ENCODE measurements around the gene BEGAIN.

Gene BEGAIN

DNA sequence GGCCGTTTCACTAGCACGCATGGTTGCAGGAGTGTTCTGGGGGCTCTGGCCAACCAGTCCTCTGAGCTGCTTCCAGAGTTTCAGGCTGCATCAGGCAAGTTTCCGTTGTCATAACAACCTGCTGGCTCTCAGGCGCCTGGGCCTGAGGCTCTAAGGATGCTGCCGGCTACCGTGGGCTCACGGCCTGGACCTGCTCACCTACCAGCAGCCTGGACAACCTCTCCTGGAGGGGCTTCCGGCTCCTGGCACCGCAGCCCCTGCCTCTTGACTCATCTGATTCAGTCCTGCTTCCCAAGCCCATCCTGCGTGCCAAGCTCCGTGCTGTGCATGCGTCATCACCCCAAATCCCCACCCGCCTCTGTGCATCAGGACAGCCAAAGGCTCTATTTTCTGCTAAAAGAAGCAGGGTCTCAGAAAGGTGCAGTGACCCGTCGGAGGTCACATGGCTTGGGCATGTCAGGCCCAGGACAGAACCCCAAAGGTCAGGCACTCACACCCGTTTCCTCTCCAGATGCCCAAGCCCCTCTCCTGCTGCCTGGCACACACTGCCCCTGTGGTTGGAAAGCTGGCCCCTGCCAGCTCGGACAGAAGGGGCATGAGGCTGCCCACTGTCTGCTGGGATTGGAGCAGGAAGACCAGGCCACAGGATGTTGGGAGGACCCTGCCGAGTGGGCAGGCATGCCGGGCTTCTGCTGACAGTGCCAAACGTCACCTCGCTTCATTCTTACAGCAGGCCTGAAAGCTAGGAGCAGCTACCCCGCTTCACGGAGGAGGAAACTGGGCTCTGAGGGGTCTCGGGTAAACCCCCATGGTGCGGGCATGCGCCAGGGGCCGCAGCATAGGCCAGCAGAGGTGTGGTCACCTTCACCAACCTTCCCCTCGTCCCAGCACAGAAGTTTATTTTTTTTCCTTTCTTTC is 5.7 kb downstream of the BEGAIN start:
- no peak for DNase-seq

DNA sequence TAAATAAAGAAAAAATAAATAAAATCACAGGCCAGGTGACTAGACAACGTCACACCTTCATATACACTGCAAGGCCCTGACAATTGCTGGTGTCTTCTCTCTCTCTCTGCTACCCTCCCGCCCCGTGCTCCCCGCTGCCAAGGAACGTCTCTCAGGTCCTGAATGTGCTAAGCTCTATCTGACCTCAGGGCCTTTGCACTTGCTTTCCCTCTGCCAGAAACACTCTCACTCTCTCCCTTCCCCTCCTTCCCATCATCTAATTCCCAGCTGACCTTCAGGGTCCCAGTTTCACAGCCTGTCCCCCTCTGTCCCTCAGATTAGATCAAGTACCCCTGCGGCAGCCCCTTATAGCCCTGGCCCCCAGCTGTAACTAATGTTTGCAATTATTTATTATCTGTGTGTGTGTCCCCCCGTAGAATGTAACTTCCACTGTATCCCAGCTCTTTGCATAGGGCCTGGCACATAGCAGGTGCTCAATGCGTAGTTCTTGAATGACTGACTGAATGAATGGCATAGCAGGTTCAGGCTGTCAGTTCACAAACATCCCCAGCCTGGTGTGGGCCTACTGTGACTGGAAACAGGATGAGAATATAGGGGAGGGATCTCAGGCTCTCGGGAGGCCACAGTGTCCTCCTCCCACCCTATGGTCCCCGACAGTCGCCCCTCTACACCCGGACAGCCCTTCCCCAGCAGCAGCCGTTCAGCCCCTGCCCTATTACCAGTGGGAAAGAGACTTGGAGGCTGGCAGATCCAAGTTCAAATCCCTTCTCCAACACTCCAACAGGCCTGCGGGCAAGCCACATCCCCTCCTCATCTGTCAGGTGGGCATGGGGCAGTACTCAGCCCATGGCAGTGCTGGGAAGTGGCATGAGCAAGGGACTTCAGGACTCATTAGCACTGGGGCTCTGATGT is 6.6 kb downstream of the BEGAIN start:
- no peak for DNase-seq

DNA sequence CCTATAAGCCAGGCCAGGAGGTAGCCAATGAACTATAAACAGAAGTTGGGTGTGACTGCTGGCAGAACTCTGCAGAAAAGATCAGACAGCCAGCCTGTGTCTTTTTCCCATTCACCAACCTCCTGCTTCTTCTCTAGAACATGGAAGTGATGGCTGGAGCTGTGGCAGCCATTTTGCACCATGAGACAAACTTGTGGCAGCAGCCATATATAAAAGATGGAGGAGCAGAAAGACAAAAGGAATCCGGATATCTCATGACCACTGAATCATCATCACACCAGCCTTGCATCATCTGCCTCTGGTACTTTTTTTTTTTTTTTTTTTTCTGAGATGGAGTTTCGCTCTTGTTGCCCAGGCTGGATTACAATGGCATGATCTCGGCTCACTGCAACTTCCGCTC is 8.7 kb downstream of the BEGAIN start:
- DNase-seq: no peak

DNA sequence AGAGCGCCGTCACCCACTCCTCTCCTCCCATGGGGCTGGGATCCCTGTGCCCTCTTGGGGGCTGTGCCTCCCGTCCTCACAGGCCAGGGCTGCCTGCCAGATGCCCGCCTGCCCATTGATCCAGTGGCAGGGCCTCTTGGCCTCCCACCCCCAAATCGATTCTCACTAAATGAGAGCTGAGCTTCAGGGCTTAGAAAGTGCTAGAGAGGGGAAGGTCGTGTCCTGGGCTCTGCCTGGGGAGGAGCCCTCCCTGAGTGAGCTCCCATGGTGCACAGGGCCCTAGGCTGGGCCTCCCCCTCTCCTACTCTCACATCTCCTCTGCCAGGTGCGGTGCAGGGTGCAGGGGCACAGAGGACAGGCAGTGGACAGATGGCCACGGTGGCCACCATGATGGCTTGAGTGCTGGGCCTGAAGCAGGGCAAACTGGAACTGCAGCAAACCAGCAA is 9.2 kb downstream of the BEGAIN start:
- DNase-seq: no peak

DNA sequence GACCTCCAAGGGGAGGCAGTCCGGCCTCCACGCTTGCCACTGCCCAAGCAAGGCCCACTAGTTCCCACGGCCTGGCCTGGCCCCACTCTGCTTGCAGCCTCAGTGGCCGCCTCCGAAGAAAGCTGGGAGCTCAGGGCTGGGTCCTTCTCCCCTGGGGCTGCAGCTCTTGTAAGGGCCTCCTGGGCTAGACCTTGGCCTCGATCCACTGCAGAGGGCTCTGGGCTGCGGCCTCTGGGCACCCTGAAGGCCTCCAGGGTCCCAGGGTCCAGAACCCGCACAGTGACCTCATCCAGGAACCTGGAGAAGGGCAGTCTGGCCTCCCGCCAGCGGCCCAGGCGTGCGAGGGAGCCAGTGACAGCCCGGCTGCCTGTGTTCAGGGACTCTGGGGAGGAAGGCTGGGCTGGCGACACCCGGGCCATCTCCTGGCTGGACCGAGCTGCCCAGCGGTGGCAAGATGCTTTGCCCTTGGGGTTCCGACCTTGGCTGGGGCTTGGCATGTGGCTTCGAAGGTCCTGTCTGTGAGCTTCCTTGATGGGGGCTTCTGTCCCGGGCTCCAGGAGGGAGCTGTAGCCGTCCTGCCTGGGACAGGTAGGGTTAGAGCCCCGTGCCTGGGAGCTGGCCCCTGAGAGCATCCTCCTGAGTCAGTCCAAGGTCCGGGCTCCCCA is 9.8 kb downstream of the BEGAIN start:
- DNase-seq: no peak

DNA sequence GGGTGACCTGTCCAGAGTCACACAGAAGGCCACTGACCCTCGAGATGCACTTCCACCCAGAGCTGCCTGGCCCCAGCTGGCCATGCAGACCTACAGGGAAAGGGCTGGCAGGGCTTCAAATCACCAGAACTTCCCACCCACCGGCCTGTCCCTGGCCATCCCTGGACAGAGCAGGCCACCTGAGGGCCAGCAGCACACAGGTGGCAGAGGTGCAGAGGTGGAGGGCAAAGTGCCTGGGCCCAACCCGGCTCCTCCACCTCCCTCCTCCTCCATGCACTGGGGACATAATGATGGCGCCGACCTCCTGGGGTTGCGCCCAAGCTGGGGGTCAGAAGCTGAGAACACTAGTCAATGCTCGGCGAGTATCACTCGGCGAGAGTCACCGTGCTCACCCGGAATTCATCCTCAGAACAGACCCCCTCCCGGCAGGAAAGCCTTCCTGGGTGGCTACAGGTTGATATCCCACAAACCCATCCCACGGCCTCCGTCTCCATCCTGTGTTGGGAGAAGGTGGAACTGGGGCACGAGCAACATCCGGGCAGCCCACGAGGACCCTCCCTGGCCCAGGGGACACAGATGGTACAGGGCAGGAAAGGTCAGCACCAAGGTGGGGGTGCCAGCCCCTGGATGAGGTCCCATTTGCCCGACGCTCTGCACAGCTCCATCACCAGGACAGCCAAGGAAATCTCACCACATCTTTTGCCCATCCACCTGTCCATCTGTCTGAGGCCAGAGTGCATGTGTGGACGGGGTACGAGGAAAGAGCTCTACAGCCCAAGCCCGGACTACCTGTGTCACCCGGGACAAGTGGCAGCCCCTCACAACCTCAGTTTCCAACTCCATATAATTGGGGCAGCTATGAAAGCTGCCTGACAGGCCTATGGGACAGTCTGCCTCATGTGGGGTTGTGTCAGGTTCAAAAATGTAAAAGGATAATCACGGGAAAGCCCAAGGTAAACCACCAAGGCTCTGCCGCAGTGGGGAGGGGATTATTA is 10.8 kb downstream of the BEGAIN start:
- DNase-seq: no peak

DNA sequence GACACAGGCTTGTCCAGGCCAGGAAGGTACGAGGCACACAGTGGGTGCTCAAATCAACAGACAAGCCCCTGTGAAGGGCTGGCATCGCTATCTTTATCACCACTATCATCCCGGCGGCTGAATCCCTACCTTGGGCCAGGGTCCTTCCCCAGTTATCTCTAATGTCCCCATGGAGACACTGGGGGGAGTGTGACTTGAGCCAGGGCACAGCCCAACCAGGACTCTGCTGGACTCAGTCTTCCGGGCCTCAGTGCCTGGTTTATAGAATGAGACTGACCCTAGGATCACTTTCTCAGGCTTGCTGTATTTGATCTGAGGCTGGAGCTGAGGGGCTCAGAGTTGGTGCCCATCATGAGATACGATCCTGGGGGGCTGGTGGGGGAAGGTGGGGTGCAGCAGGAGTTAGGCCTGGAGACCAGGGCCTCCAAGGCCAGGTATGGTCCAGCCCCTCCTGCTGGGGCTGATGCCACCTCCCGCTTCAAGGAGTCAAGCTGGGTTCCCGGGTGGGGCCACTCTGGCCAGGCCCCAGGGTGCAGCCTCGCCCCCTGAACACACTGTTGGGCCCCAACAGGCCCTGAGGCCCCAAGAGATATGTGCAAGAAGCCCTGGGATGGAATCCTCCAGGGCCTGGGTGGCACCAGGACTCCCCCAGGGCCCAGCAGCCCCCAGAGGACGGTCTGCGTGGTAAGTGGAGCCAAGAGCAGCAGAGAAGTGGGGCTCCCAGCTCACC is 11.8 kb downstream of the BEGAIN start:
- no peak for DNase-seq

DNA sequence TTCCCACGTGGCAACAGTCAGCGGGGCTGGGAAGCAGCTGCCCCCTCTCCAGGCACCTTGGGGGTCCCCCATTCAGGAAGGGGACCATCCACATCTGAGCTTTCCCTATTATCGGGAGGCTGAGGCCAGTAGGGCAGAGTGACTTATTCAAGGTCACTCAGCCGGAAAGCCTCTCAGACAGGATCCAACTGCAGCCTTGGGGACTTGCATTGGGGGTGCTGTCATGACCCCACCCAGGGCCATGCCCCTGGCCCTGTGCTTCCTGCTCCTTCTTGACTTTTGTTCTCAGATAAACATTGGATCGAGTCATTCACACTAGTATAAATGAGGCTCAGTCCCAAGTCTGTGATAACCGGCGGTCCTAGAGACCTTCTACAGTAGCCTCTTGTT is 12.6 kb downstream of the BEGAIN start:
- DNase-seq: no peak

DNA sequence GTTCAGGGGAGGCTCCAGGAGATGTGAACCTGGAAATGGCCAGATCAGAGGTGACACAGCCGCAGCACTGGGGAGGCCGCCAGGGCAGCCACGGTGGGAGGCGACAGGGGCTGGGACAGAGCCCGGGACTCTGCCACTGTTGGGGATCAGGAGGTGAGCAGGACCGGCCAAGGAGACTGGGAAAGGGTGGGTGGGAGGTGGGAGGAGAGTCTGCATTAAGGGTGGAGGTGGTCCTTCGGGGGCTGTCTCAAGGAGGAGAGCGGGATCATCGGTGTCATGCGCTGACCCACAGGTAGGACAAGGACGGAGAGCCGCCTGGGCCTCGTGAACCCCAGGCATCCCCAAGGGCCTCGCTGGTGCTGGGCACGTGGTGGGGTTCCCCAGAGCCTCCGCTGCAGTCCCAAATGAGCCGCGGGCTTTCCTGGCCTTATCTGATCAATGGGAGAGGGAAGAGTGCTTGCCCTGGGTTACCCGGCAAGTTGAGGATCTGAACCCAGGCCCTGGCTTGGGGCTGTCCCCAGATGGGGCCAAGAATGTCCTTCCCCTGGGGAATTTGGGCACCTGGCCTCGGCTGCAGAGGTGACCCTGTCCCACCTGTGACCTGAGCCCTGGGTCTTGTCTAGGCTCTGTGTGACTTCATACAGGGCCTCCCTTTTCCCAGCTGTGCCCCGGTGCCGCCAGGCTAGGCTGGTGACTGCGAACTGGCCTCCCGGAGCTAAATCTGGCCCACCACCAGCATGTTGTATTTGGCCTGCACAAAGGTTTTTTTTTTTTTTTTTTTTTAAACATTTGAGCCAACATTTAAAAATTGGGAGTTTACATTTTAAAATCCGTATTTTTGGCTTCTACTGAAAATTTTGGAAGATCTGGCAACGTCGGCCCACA is 13.2 kb downstream of the BEGAIN start:
- no peak for DNase-seq

DNA sequence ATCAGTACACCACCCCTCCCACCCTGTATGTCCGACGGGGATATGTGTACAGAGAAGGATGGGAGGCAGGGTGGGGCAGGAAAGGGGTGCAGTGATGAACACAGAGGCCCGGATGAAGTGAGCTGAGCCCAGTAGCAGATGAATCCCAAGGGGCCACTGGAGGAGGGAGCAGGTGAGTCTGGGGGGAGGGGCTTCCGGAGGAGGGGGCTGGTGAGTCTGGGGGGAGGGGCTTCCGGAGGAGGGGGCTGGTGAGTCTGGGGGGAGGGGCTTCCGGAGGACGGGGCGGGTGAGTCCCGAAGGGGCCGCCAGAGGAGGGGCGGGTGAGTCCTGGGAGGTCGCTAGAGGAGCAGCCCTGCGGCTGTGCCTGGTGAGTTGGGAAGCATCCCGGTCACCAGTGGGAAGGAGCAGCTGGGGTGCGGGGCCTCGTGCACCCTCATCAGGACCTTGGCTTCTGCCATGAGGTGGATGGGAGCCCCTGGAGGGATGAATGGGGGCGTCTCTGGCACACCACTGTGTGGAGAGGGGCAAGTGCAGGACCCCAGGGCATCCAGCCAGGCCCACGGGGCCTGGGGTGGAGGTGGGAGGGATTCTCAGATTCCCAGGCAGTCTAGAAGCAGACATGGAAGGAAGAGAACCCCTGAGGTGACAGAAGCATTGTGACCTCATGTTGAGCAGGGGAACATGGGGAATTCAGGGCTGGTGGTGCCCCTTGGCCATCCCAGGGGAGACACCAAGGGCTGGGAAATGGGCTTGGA is 14.0 kb downstream of the BEGAIN start:
- DNase-seq: no peak

DNA sequence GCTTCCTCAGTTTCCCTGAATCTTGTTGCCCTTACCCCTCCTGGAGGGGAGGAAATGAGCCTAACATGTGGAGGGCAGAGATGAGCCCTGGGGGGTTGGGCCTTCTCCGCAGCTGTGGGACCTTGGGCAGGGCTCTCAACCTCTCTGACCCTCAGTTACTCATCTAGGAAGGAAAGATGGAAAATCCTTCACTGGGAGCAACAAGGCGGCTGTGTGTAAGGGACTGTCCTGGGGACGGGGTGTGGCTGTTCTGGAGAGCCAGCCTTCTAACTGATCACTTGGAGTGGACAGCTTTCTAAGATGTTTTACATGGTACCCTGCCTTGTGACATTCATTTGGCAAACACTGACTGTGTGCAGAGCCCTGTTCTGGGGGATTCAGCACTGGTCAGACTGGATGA is 14.7 kb downstream of the BEGAIN start:
- no peak for DNase-seq

DNA sequence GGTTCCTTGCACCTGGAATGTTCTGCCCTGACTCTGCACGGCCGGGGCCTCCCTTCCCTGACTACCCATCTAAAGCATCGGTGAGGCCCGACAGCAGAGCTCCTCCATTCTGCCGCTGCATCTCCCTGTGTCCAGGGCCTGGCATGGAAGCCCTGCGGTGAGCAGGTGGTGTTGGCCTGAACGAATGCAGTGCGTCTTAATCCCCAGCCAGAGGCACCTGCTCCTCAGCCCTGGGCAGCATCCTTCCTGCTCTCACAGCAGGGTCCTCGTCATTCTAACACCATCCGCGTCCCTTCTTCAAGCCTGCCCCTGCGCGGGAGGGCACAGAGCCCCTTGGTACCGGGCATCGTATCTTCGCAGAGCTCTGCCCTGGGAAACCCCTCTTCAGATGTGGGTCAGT is 15.4 kb downstream of the BEGAIN start:
- no peak for DNase-seq

DNA sequence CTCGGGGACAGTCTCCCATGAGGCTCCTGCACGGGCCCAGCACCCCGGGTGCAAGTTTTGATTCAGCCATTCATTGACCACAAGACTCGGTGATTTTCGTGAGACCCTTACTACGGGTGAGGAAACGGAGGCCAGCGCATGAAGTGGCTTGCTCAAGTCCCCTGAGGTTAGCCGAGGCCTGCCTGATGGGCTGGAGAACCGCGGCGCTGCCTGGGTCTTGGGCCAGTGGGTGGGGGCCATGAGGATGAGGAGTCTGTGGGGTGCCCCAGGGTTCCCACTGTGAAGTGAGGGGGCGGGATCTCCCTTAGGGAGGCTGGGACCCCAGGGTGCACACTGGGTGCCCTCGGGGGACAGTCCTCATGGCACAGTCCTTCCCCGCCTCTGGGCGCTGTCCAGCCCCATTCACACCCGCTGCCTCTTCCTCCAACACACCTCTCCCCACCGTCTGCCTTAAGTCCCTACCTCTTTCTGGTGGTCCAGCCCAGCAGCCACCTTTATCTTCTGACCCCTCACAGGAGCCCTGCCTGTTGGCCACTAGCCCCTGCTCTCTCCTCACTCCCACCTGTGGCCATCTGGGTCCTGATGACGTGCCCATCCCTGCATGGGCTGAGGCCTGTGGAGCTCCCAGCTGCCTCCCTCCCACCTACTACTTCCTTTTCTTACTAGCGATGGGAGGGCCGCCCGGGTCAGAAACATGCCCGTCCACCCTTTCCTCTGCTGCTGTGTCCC is 16.3 kb downstream of the BEGAIN start:
- DNase-seq: no peak

DNA sequence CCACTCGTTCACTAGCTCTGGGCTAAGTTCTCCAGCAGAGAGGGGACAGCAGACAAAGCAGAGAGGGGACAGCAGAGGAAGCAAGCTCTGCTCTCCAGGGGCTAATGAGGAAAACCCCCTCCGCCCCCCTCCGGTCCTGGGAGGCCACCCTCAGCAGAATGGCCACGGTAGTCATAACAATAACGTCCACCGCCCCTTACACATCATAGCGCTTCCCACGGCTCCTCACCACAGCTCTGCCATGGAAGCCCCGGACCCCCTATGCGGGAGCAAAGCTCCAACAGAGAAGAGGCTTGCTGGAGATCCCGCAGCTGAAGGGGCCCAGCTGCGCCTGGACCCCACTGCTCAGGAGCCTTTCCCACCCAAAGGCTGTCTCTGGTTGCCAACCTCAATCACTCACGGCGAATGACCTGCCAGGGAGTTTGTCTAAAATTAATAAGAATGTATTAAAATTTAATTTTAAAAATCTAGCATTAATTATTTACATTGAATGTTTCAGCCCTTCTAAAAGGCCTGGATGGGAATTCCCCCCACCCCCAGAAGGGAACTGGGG is 17.4 kb downstream of the BEGAIN start:
- DNase-seq: no peak

DNA sequence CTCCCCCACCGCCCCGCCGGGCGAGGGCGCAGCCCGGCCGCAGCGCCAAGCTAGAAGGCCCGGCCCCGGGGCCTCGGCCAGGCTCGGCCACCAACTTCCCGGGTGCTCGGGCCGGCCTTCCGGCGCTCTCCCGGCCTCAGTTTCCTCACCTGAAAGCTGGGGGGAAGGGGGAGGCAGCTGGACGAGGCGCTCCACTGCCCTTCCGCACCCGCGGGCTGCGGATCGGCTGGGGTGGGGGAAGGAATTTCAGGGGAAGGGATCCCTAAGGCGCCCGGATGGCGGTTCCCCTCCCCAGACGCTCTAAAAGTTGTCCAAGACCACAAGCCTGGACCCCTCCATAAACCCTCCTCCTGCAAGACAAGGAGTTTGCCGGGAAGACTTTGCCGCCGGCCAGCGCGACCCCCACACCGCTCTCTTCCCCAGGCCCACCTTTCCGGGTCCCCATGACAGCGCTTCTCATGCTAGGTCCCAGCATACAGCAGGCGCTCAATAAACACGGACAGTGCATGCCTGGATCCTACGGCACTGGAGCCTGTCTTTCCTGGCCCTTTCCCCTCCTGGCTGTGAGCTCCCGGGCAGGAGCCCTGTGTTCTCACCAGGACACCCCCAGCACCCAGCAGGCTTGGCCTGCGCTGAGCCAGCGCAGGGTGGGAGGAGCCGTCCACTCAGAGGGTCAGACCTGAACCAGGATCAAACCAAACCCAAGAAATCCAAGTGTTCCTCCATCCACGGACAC is 18.1 kb downstream of the BEGAIN start:
- DNase-seq: no peak

DNA sequence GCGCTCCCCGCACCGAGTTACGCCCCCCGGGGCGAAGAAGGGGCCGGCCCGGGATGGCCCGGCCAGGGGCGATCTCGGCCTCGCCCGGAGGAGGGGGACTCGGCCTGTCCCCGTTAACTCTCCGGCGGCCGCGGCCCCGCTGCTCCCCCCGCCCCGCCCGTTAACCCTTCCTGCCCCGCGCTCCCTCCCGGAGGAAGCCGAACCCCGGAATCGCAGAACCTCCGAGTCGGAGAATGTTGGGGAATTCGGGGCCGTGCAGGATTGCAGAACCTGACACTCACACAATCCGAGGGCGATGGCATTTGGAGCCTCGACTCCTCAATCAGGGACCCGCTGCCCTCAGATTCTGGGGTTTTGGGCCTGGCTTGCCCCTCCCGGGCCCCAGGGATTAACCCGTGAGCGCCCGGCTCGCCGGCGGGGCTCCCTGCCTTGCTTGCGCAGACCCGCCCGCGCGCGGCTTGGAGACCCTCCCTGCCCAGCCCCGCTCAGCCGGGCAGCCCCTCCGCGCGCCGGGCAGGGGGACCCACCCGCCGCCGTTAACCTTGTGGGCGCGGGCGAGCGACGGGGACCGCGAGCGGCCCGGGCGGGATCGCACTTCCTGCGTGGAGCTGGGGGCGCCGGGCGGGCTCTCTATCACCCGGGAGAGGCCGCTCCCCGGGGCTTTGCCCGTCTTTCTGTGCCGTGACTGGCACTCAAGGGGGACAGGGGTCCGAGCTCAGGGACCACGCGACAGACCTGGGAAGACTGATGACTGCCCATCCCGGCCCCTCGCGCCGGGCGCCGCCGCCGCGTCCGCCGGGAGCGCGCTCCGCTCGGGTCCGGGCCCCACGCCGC is 18.8 kb downstream of the BEGAIN start:
- no peak for DNase-seq

DNA sequence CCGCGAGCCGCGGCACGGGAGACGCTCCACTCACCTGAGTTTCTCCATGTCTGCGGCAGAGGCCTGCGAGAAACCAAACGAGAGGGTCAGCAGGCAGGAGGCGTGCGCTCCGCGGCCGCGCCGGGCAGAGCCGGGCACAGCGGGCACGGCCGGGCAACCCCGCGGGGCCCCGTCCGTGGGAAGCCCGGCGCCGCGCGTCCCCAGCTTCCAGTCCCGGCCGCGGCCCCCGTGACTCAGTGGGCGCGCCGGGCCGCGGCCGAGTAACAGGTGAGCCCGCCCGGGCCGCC is 19.4 kb downstream of the BEGAIN start:
- no peak for DNase-seq
